OCI-LY7 (cell line): Measurements from ENCODE around the gene ACAP1. TPM values are rescaled to one million over a fixed set of nuclear protein-coding genes. Genes with fewer than 3 reads are reported as not detected.

Source experiments
- BruUV-seq: library from RNA; stranded (reverse); fragments of 400-500 nt; replicated peaks from 2 replicates; lab custom pipeline; 2021; lab: Mats Ljungman, UMichigan
- CTCF ChIA-PET: fragments of 300-600 bp; sonication (Branson Sonifier 250); formaldehyde crosslinking; loops from one replicate; lab custom pipeline; 2022; ENCODE audit warnings: antibody characterized with exemption; ENCODE audit not compliant: unreplicated experiment; lab: Charles Lee
- POLR2A ChIA-PET: fragments of 300-600 bp; sonication (Branson Sonifier 250); formaldehyde crosslinking; loops from one replicate; lab custom pipeline; 2022; ENCODE audit warnings: antibody characterized with exemption; lab: Charles Lee
- DNase-seq: peaks from one replicate; pipeline ENCODE4 v3.0.0-alpha.2; 2015; ENCODE audit warnings: low spot score
- H2AFZ ChIP-seq: fragments of 200-600 bp; sonication (generic), shearing (Covaris generic); 2 replicates; pipeline ENCODE4 v1.6.1; 2014; ENCODE audit warnings: mild to moderate bottlenecking, antibody characterized with exemption, low read length, moderate library complexity
- H3K27ac ChIP-seq: fragments of 200-600 bp; sonication (generic); 2 replicates; pipeline ENCODE4 v1.5.1; 2014; ENCODE audit warnings: mixed run types, low read depth, mild to moderate bottlenecking, moderate library complexity, low read length, inconsistent platforms; ENCODE audit not compliant: poor library complexity, severe bottlenecking
- H3K36me3 ChIP-seq: fragments of 200-600 bp; sonication (generic); 2 replicates; pipeline ENCODE4 v1.6.1; 2014; ENCODE audit warnings: mild to moderate bottlenecking, antibody characterized with exemption, low read length, moderate library complexity, mixed read lengths; ENCODE audit not compliant: insufficient read depth
- H3K4me1 ChIP-seq: fragments of 200-600 bp; sonication (generic); 2 replicates; pipeline ENCODE4 v1.5.1; 2014; ENCODE audit warnings: mild to moderate bottlenecking, low read length; ENCODE audit not compliant: insufficient read depth, poor library complexity, severe bottlenecking
- H3K4me2 ChIP-seq: fragments of 200-600 bp; sonication (generic); 2 replicates; pipeline ENCODE4 v1.6.1; 2014; ENCODE audit warnings: mild to moderate bottlenecking, low read length
- H3K4me3 ChIP-seq: fragments of 200-600 bp; sonication (generic); 2 replicates; pipeline ENCODE4 v1.5.1; 2014; ENCODE audit warnings: mild to moderate bottlenecking, low read depth, low read length; ENCODE audit not compliant: poor library complexity, severe bottlenecking
- H3K79me2 ChIP-seq: fragments of 200-600 bp; sonication (generic); 2 replicates; pipeline ENCODE4 v1.6.1; 2016; ENCODE audit warnings: low read depth, mild to moderate bottlenecking, low read length, moderate library complexity, mixed read lengths; ENCODE audit not compliant: insufficient read depth
- H3K9me2 ChIP-seq: fragments of 200-600 bp; sonication (generic); 2 replicates; pipeline ENCODE4 v1.6.1; 2016; ENCODE audit warnings: mild to moderate bottlenecking, low read length, mixed read lengths; ENCODE audit not compliant: insufficient read depth
- H3K9me3 ChIP-seq: fragments of 200-600 bp; sonication (generic); 2 replicates; pipeline ENCODE4 v1.6.1; 2014; ENCODE audit warnings: mild to moderate bottlenecking, mixed run types, low read length, mixed read lengths
- H4K20me1 ChIP-seq: fragments of 200-600 bp; sonication (generic); 2 replicates; pipeline ENCODE4 v1.6.1; 2014; ENCODE audit warnings: mild to moderate bottlenecking, antibody characterized with exemption, low read length, moderate library complexity, mixed read lengths; ENCODE audit not compliant: insufficient read depth
- CTCF ChIP-seq: fragments of 200-600 bp; sonication (generic); conservative IDR thresholded peaks from 2 replicates; pipeline ENCODE4 v1.5.1; 2014; ENCODE audit warnings: mild to moderate bottlenecking, antibody characterized with exemption, low read length, moderate library complexity, mixed read lengths
- EZH2phosphoT487 ChIP-seq: fragments of 200-600 bp; sonication (generic); IDR thresholded peaks from 2 replicates; pipeline ENCODE4 v1.6.1; 2018; ENCODE audit warnings: low read depth, borderline replicate concordance, mild to moderate bottlenecking, mixed run types, antibody characterized with exemption, low read length, moderate library complexity, mixed read lengths
- intact Hi-C: fragments of 100-400 bp; cut with micrococcal nuclease; formaldehyde crosslinking; loops from one replicate; pipeline ENCODE4 v1.10.0; 2022; ENCODE audit not compliant: unreplicated experiment
- total RNA-seq, 2 experiments: library from RNA; depleted of rRNA in 1 of 2; stranded (reverse); fragments of >200 nt in 1 of 2; shearing (Covaris generic) in 1 of 2; gene quantifications; 2 replicates each; pipeline ENCODE4 v1.2.3, GENCODE V29; 2014 to 2022

The ACAP1 gene
- total RNA-seq, 2 experiments from 2014 or later = 117 to 259 TPM

GRCh38 chr17:7369825-7370224 is 33.5 kb downstream of the ACAP1 start:
- no peaks in the 10 kb centered on the region for H3K9me3 ChIP-seq
- intact Hi-C loops = no loop called here
- no peaks in the 10 kb centered on the region for H3K9me2 ChIP-seq
- BruUV-seq = no TSS peak
- H4K20me1 ChIP-seq = no peaks in the 10 kb centered on the region
- no peak overlapping the region for H3K4me2 ChIP-seq
- no peak overlapping the region for H2AFZ ChIP-seq
- no peak for TF ChIP-seq CTCF
- TF ChIP-seq EZH2phosphoT487 = no peak
- POLR2A ChIA-PET = no interaction called here
- H3K4me1 ChIP-seq = no peaks in the 10 kb centered on the region
- no peak overlapping the region for H3K4me3 ChIP-seq
- no peaks in the 10 kb centered on the region for H3K36me3 ChIP-seq
- no peak overlapping the region for H3K27ac ChIP-seq
- DNase-seq = no peak
- no peaks in the 10 kb centered on the region for H3K79me2 ChIP-seq
- CTCF ChIA-PET = no interaction called here

GRCh38 chr17:7370853-7371252 is 34.5 kb downstream of the ACAP1 start:
- no peak for TF ChIP-seq EZH2phosphoT487
- TF ChIP-seq CTCF = no peak
- Histone ChIP-seq H2AFZ (no peak overlapping the region), H3K4me2 (no peak overlapping the region), H3K27ac (no peak overlapping the region), H3K4me1 (no peaks in the 10 kb centered on the region), H3K9me3 (no peaks in the 10 kb centered on the region), H3K36me3 (no peaks in the 10 kb centered on the region), H3K4me3 (no peak overlapping the region), H3K79me2 (no peaks in the 10 kb centered on the region), H3K9me2 (no peaks in the 10 kb centered on the region), H4K20me1 (no peaks in the 10 kb centered on the region)
- intact Hi-C loops = no loop called here
- BruUV-seq = no TSS peak
- no peak for DNase-seq
- ChIA-PET CTCF (interaction anchor here (1.0 kb wide), 1 partner anchor 64 kb away, joined by 3 read pairs; the partner anchor contains the start of gene TMEM102), POLR2A (interaction anchor here (0.6 kb wide), 1 partner anchor 77 kb away, joined by 3 read pairs; no protein-coding TSS in a partner anchor)

GRCh38 chr17:7374353-7374752 is 38.0 kb downstream of the ACAP1 start:
- Histone ChIP-seq H3K9me2 (no peaks in the 10 kb centered on the region), H2AFZ (no peak overlapping the region), H4K20me1 (no peaks in the 10 kb centered on the region), H3K4me1 (no peaks in the 10 kb centered on the region), H3K9me3 (0 out of 2 replicates have a peak, but pooled peaks cover 3% of the 10 kb centered on the region), H3K27ac (no peak overlapping the region), H3K36me3 (no peaks in the 10 kb centered on the region), H3K79me2 (no peaks in the 10 kb centered on the region), H3K4me2 (no peak overlapping the region), H3K4me3 (no peak overlapping the region)
- CTCF ChIA-PET = no interaction called here
- POLR2A ChIA-PET = no interaction called here
- DNase-seq = no peak
- intact Hi-C loops = no loop called here
- TF ChIP-seq EZH2phosphoT487 (no peak), CTCF (no peak)
- BruUV-seq = no TSS peak
